CD8-positive, alpha-beta memory T cell (primary cell): ENCODE data around the gene MYO1D. TPM values are rescaled to one million over a fixed set of nuclear protein-coding genes. Genes with fewer than 3 reads are reported as not detected.

Experiments
- CTCF ChIA-PET: fragments of 350-600 bp; sonication (Branson Sonifier 250); formaldehyde crosslinking; loops from one replicate; lab custom pipeline; 2021; ENCODE audit warnings: antibody characterized with exemption; lab: Charles Lee
- POLR2A ChIA-PET: fragments of 350-600 bp; sonication (Branson Sonifier 250); formaldehyde crosslinking; loops from one replicate; lab custom pipeline; 2021; ENCODE audit warnings: antibody characterized with exemption; lab: Charles Lee
- DNase-seq, 5 donors: peaks; one replicate each; pipeline versions ENCODE4 v3.0.0 to v3.0.0-alpha.2; 2020 to 2022; ENCODE audit warnings: mixed read lengths in 1 of 5
- H3K27ac ChIP-seq: one replicate; pipeline ENCODE4 v1.7.0; 2013; ENCODE audit warnings: low read depth, mild to moderate bottlenecking, low read length, moderate library complexity
- H3K27me3 ChIP-seq: 2 replicates; pipeline ENCODE4 v1.7.0; 2013; ENCODE audit warnings: low read length, mild to moderate bottlenecking; ENCODE audit not compliant: insufficient read depth, poor library complexity, severe bottlenecking
- H3K36me3 ChIP-seq: 2 replicates; pipeline ENCODE4 v1.7.0; 2013; ENCODE audit warnings: mild to moderate bottlenecking, low read length, moderate library complexity; ENCODE audit not compliant: insufficient read depth
- H3K4me1 ChIP-seq: 2 replicates; pipeline ENCODE4 v1.7.0; 2013; ENCODE audit warnings: mild to moderate bottlenecking, low read length, moderate library complexity; ENCODE audit not compliant: insufficient read depth
- H3K4me3 ChIP-seq: 2 replicates; pipeline ENCODE4 v1.7.0; 2013; ENCODE audit warnings: mild to moderate bottlenecking, low read length
- H3K9me3 ChIP-seq: 2 replicates; pipeline ENCODE4 v1.7.0; 2013; ENCODE audit warnings: mild to moderate bottlenecking, low read length
- H3K27ac Mint-ChIP-seq, 8 donors: one replicate each; pipeline ENCODE4 v1.8.0; 2020 to 2021; ENCODE audit warnings: mixed read lengths in 8 of 8, mild to moderate bottlenecking in 6 of 8, inconsistent platforms in 3 of 8, moderate library complexity in 3 of 8
- H3K27me3 Mint-ChIP-seq, 2 donors: one replicate each; pipeline ENCODE4 v1.8.0; 2020 to 2021; ENCODE audit warnings: mixed read lengths in 2 of 2, mild to moderate bottlenecking in 1 of 2, moderate library complexity in 1 of 2
- H3K36me3 Mint-ChIP-seq, 3 donors: one replicate each; pipeline ENCODE4 v1.8.0; 2020 to 2021; ENCODE audit warnings: mixed read lengths in 3 of 3, inconsistent platforms in 1 of 3, mild to moderate bottlenecking in 1 of 3
- H3K4me1 Mint-ChIP-seq, 3 donors: one replicate each; pipeline ENCODE4 v1.8.0; 2020 to 2021; ENCODE audit warnings: mixed read lengths in 3 of 3, inconsistent platforms in 1 of 3, mild to moderate bottlenecking in 1 of 3
- H3K4me3 Mint-ChIP-seq, 7 donors: one replicate each; pipeline ENCODE4 v1.8.0; 2020 to 2021; ENCODE audit warnings: mixed read lengths in 7 of 7, mild to moderate bottlenecking in 6 of 7, moderate library complexity in 4 of 7, inconsistent platforms in 2 of 7
- H3K9me3 Mint-ChIP-seq, 5 donors: one replicate each; pipeline ENCODE4 v1.8.0; 2020 to 2022; ENCODE audit warnings: mixed read lengths in 5 of 5, mild to moderate bottlenecking in 3 of 5, moderate library complexity in 2 of 5, inconsistent platforms in 1 of 5
- polyA plus RNA-seq: library from polyadenylated mRNA; unstranded; fragments of 300-500 nt; fragmentation: Illumina TruSeq; gene quantifications from one replicate; pipeline ENCODE4 v1.2.3, GENCODE V29; 2021
- total RNA-seq, 2 experiments: library from RNA; stranded (reverse); gene quantifications; one replicate each; pipeline ENCODE4 v1.2.3, GENCODE V29; 2021

The MYO1D gene
- total and polyA plus RNA-seq, 3 experiments from 2014 or later = 9.0 to 15.8 (median 11.5) TPM

DNA sequence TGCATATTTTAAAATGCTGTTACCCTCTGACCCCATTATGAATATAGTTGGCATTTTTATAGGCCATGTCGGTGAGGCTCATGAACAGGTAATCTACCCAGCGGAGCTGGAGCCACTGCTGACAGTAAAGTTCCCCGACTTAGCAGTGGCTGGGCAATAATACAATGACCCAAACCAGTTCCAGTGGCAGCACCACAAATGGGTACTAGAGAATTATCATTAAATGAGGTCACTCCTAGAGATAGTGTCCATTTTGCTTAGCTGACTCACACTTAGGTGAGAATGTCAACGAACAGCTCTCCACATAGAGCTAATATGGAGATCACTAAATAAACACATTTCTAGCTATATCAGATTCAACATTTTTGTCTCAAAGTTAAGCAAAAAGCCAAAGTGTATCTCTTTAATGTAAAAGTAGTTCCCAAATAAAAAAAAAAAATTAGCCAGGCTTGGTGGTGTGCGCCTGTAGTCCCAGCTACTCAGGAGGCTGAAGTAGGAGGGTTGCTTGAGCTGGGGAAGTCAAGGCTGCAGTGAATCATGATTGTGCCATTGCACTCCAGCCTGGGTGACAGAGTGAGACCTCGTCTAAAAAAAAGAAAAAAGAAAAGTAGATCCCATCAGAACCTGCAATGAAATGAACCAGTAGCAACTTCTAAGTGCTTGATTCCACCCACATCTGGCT, 7.4 kb downstream of the MYO1D start:
- H3K36me3 Mint-ChIP-seq = peaks cover 0 to 3% (median 0%) of the 10 kb centered on the region in 3 donors
- no peak overlapping the region for H3K27ac Mint-ChIP-seq
- H3K4me1 Mint-ChIP-seq = no peaks in the 10 kb centered on the region
- no peaks in the 10 kb centered on the region for H3K27me3 ChIP-seq
- POLR2A ChIA-PET = no interaction called here
- no peak overlapping the region for H3K27ac ChIP-seq
- no peaks in the 10 kb centered on the region for H3K4me1 ChIP-seq
- CTCF ChIA-PET = interaction anchor here (3.6 kb wide), 1 partner anchor 7 kb away, joined by 21 read pairs; the partner anchor contains the start of gene MYO1D
- no peak overlapping the region for H3K4me3 ChIP-seq
- no peaks in the 10 kb centered on the region for H3K9me3 ChIP-seq
- H3K4me3 Mint-ChIP-seq = no peak overlapping the region
- H3K9me3 Mint-ChIP-seq = no peaks in the 10 kb centered on the region
- DNase-seq = no peak
- no peaks in the 10 kb centered on the region for H3K36me3 ChIP-seq
- peaks cover 0 to 6% of the 10 kb centered on the region in 2 donors for H3K27me3 Mint-ChIP-seq

DNA sequence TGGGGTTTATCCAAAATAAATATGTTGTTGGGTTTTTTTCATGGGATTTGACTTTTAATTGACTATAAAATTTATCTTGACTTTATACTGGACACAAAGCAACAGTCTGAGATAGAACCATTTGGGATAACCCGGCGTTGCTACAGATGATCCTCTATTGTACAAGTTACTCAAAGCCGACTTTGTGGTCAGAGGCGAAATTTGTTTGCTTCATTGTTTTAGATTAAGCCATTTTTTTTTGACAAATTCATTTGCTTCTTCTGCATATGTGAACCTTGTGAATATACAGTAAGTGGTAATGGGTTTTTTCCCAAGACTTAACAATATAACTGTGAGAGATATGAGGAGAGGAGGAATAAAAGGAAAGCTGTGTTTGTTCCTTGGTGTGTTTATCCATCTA, 11.8 kb downstream of the MYO1D start:
- Mint-ChIP-seq H3K9me3 (no peaks in the 10 kb centered on the region), H3K27me3 (peaks cover 0 to 6% of the 10 kb centered on the region in 2 donors), H3K27ac (no peak overlapping the region), H3K4me1 (no peaks in the 10 kb centered on the region), H3K36me3 (peaks cover 0 to 3% (median 0%) of the 10 kb centered on the region in 3 donors), H3K4me3 (no peak overlapping the region)
- H3K9me3 ChIP-seq = no peaks in the 10 kb centered on the region
- H3K27me3 ChIP-seq = no peaks in the 10 kb centered on the region
- ChIA-PET POLR2A (no interaction called here), CTCF (interaction anchor here (0.7 kb wide), 1 partner anchor 11 kb away, joined by 3 read pairs; the partner anchor contains the start of gene MYO1D)
- no peak overlapping the region for H3K27ac ChIP-seq
- no peaks in the 10 kb centered on the region for H3K4me1 ChIP-seq
- H3K4me3 ChIP-seq = no peak overlapping the region
- DNase-seq = no peak
- H3K36me3 ChIP-seq = no peaks in the 10 kb centered on the region

DNA sequence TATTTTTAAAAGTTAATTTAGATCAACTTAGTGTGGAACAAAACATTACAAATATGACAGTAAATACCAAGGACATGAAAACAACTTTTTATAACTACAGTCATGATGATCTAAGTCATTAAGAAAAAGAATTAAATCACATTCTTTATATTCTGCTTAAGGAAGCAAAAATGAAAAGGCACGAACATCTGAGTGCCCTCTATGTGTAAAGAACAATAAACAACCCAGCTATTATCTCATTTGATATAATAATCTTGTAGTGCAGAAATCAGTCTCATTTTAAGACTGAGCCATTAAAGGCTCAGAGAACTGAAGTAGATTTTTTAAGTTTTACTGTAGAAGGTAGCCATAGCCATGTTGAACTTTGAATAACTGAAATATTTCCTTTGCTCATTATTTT, 13.4 kb downstream of the MYO1D start:
- no peak for DNase-seq
- peaks cover 0 to 3% (median 0%) of the 10 kb centered on the region in 3 donors for H3K36me3 Mint-ChIP-seq
- Histone ChIP-seq H3K36me3 (no peaks in the 10 kb centered on the region), H3K4me1 (no peaks in the 10 kb centered on the region), H3K4me3 (no peak overlapping the region), H3K27ac (peak overlapping the region; percentile 8), H3K27me3 (no peaks in the 10 kb centered on the region), H3K9me3 (no peaks in the 10 kb centered on the region)
- ChIA-PET POLR2A (interaction anchor here (0.7 kb wide), 1 partner anchor 1399 kb away, joined by 6 read pairs; no protein-coding TSS in a partner anchor), CTCF (interaction anchor here (2.2 kb wide), 1 partner anchor 13 kb away, joined by 13 read pairs; the partner anchor contains the start of gene MYO1D)
- no peaks in the 10 kb centered on the region for H3K4me1 Mint-ChIP-seq
- H3K4me3 Mint-ChIP-seq = no peak overlapping the region
- no peaks in the 10 kb centered on the region for H3K9me3 Mint-ChIP-seq
- no peak overlapping the region for H3K27ac Mint-ChIP-seq
- peaks cover 0 to 6% of the 10 kb centered on the region in 2 donors for H3K27me3 Mint-ChIP-seq

DNA sequence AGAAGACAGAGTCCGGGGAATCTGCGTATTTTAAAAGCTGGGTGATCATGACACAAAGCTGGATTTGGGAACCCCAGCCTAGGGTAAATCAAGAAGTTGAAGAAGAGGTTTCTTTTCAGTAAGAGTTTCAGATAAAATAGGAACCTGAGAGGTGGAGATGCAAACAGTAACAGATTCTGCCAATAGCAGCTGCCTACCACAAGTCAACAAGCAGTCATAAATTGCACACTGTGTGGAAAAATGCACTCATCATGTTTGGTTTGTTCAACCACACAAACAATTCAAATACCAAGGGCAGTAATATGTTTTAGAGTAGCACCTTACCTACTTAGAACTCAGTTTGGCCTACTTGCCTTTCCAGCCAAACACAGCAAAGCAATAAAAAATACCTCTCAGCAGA, 14.0 kb downstream of the MYO1D start:
- no peaks in the 10 kb centered on the region for H3K36me3 ChIP-seq
- H3K4me3 Mint-ChIP-seq = no peak overlapping the region
- no peak overlapping the region for H3K27ac ChIP-seq
- H3K4me1 Mint-ChIP-seq = no peaks in the 10 kb centered on the region
- H3K4me1 ChIP-seq = no peaks in the 10 kb centered on the region
- H3K9me3 Mint-ChIP-seq = no peaks in the 10 kb centered on the region
- no peak for DNase-seq
- H3K36me3 Mint-ChIP-seq = peaks cover 0 to 3% (median 0%) of the 10 kb centered on the region in 3 donors
- CTCF ChIA-PET = interaction anchor here (2.2 kb wide), 1 partner anchor 14 kb away, joined by 13 read pairs; the partner anchor contains the start of gene MYO1D
- H3K4me3 ChIP-seq = no peak overlapping the region
- no peaks in the 10 kb centered on the region for H3K9me3 ChIP-seq
- H3K27me3 ChIP-seq = no peaks in the 10 kb centered on the region
- H3K27ac Mint-ChIP-seq = no peak overlapping the region
- peaks cover 0 to 6% of the 10 kb centered on the region in 2 donors for H3K27me3 Mint-ChIP-seq
- POLR2A ChIA-PET = no interaction called here

DNA sequence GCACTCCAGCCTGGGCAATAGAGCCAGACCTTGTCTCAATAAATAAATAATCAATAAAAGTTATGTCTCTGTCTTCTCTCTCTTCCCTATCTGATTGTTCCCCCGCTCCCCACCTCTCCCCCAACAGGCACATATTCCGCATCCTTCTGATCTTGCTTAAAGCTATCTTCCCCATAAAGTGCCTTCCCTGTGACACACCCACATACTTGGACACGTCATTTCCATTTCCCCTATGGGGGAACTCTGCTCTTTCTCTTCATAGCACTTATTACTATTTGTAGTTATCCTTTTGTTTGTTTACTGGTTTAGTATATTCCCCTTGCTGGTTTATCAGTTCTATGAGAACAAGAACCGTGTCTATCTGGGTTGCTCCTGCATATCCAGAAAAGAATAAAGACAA, 14.9 kb downstream of the MYO1D start:
- H3K27ac Mint-ChIP-seq = peak overlapping the region in 1 of 8 donors; percentile 31
- H3K4me1 ChIP-seq = no peaks in the 10 kb centered on the region
- H3K9me3 ChIP-seq = no peaks in the 10 kb centered on the region
- H3K9me3 Mint-ChIP-seq = no peaks in the 10 kb centered on the region
- H3K27ac ChIP-seq = no peak overlapping the region
- H3K27me3 ChIP-seq = no peaks in the 10 kb centered on the region
- H3K36me3 Mint-ChIP-seq = peaks cover 0 to 4% (median 0%) of the 10 kb centered on the region in 3 donors
- H3K4me3 ChIP-seq = no peak overlapping the region
- CTCF ChIA-PET = interaction anchor here (1.1 kb wide), 2 partner anchors 15 to 27 kb away, joined by 3 to 4 read pairs; partner anchors contain the start of gene MYO1D
- no peak overlapping the region for H3K4me3 Mint-ChIP-seq
- POLR2A ChIA-PET = no interaction called here
- H3K4me1 Mint-ChIP-seq = no peaks in the 10 kb centered on the region
- H3K36me3 ChIP-seq = no peaks in the 10 kb centered on the region
- no peak for DNase-seq
- H3K27me3 Mint-ChIP-seq = peaks cover 0 to 6% of the 10 kb centered on the region in 2 donors

DNA sequence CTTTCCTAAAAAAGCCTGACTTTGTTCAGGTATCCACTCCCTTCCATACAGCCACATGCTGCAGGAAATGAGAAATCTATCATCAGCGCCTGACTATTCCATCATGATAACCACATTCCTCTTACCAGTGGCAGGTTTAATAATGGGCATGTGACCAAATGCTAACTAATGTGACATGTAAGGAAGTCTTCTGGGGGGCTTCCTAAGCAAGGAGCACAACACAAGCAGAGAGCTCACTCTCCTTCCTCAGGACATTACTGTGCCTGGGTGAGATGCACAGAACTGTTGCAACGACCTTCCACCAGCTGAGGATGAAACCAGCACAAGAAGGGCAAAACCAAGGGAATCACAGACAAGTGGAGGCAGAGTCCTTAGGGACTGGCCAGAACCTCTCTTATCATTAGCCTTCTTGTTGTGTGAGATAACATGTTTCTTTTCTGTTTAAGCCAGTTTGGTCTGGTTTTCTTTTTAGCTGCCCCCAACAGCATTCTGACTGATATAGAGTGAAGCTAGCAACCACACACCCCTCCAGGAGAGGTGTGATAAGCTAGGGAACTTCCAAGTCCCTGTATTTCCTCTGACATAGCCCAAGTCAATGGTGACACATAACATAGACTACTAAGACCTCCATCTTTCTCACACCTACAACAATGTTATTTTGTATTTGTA, 16.9 kb downstream of the MYO1D start:
- Mint-ChIP-seq H3K4me3 (no peak overlapping the region), H3K9me3 (no peaks in the 10 kb centered on the region), H3K4me1 (no peaks in the 10 kb centered on the region), H3K27ac (peak overlapping the region in 1 of 8 donors; percentile 7), H3K27me3 (no peaks in the 10 kb centered on the region), H3K36me3 (peaks cover 0 to 1% (median 0%) of the 10 kb centered on the region in 3 donors)
- Histone ChIP-seq H3K27ac (no peak overlapping the region), H3K36me3 (no peaks in the 10 kb centered on the region), H3K27me3 (no peaks in the 10 kb centered on the region), H3K4me1 (no peaks in the 10 kb centered on the region), H3K9me3 (no peaks in the 10 kb centered on the region), H3K4me3 (no peak overlapping the region)
- ChIA-PET CTCF (no interaction called here), POLR2A (no interaction called here)
- no peak for DNase-seq

DNA sequence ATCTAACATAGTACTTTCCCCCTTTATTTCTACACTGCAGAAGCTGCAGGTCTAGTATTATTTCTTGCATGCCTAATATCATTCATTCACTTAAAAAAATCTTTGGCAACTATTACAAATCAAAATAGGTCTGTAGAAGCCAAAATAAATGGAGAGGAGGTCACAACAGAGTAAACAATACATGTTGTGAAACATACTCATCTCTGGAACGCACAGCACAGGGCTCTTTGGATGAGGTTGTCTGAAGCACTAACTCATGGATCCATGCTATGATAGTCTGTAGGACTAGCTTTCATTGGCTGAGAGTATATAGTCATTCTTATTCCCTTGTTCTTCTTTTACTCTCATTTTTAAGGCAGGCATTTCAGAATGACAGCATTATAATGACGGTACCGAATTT, 21.3 kb downstream of the MYO1D start:
- H3K27me3 Mint-ChIP-seq = peaks cover 0 to 4% of the 10 kb centered on the region in 2 donors
- Histone ChIP-seq H3K27ac (no peak overlapping the region), H3K4me3 (no peak overlapping the region), H3K9me3 (no peaks in the 10 kb centered on the region), H3K36me3 (no peaks in the 10 kb centered on the region), H3K4me1 (no peaks in the 10 kb centered on the region), H3K27me3 (no peaks in the 10 kb centered on the region)
- peaks cover 0 to 2% (median 0%) of the 10 kb centered on the region in 3 donors for H3K4me1 Mint-ChIP-seq
- DNase-seq = no peak
- H3K36me3 Mint-ChIP-seq = peaks cover 0 to 1% (median 0%) of the 10 kb centered on the region in 3 donors
- ChIA-PET POLR2A (no interaction called here), CTCF (no interaction called here)
- no peaks in the 10 kb centered on the region for H3K9me3 Mint-ChIP-seq
- H3K4me3 Mint-ChIP-seq = no peak overlapping the region
- H3K27ac Mint-ChIP-seq = no peak overlapping the region

DNA sequence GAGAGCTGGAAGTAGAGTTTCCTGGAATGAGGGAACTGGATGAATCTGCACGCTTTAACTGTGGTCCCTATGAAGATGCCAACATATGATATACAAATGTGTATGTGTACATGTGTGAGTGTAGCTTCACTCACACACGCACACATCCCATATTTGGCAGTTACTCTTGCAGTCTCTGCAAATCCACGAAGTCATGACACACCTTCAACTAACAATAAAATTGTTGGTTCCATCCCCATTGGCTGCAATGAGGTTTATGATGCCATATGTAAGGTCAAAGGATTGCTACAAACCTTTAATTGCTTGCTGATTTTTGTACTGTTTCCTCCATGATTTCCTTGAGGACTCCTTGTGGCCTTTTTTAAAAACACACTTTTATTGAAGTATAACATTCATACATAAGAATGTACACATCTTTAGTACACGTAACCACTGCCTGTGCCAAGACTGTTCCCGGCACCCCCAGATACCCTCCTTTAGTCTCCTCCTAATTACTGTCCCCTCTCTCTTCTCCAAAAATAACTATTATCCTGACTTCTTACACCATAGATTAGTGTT, 22.0 kb downstream of the MYO1D start:
- ChIA-PET POLR2A (no interaction called here), CTCF (no interaction called here)
- Mint-ChIP-seq H3K36me3 (peaks cover 0 to 1% (median 0%) of the 10 kb centered on the region in 3 donors), H3K9me3 (no peaks in the 10 kb centered on the region), H3K27me3 (peaks cover 0 to 4% of the 10 kb centered on the region in 2 donors), H3K27ac (no peak overlapping the region), H3K4me3 (no peak overlapping the region), H3K4me1 (peaks cover 0 to 2% (median 0%) of the 10 kb centered on the region in 3 donors)
- Histone ChIP-seq H3K4me3 (no peak overlapping the region), H3K9me3 (no peaks in the 10 kb centered on the region), H3K4me1 (no peaks in the 10 kb centered on the region), H3K27me3 (no peaks in the 10 kb centered on the region), H3K36me3 (no peaks in the 10 kb centered on the region), H3K27ac (no peak overlapping the region)
- DNase-seq = no peak
